Measurements from ENCODE around the gene AVEN.

The AVEN gene

DNA sequence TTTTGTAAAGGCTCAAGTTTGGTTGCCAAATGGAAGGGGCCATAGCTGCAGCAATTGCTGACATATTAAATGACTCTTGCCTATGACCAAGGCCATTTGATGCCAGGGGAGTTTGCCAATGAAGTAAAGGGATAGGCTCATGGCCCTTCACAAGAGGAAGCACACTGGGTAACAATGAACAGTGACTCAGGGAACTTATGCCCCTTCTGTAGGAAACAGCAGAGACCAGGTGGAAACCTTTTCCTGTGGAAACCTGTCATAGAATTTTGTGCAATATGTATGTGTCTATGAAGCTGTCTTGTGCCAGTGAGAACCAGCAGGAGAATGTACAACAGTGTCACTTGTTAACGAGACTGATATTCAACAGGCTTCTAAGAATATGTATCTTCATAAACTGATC lies 25.4 kb upstream of the AVEN start:
- H3K27ac ChIP-seq (ENCODE audit: low read depth, low read length) = no peak overlapping the region
- H3K36me3 ChIP-seq (ENCODE audit: control insufficient read depth, low read length) = no peaks in the 10 kb centered on the region
- no peak overlapping the region for H3K4me2 ChIP-seq (ENCODE audit: low read length)
- H3K4me1 ChIP-seq (ENCODE audit: control insufficient read depth, low read length) = peaks cover 13% of the 10 kb centered on the region
- no peaks in the 10 kb centered on the region for H3K9me3 ChIP-seq (ENCODE audit: control insufficient read depth, insufficient read depth, low read length)
- TF ChIP-seq, protein P1, sequence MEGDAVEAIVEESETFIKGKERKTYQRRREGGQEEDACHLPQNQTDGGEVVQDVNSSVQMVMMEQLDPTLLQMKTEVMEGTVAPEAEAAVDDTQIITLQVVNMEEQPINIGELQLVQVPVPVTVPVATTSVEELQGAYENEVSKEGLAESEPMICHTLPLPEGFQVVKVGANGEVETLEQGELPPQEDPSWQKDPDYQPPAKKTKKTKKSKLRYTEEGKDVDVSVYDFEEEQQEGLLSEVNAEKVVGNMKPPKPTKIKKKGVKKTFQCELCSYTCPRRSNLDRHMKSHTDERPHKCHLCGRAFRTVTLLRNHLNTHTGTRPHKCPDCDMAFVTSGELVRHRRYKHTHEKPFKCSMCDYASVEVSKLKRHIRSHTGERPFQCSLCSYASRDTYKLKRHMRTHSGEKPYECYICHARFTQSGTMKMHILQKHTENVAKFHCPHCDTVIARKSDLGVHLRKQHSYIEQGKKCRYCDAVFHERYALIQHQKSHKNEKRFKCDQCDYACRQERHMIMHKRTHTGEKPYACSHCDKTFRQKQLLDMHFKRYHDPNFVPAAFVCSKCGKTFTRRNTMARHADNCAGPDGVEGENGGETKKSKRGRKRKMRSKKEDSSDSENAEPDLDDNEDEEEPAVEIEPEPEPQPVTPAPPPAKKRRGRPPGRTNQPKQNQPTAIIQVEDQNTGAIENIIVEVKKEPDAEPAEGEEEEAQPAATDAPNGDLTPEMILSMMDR (IDR thresholded peaks at IDR 0.05; ENCODE audit: low read depth, low read length, poor library complexity, severe bottlenecking) = no peak
- no peak for TF ChIP-seq EZH2phosphoT487 (IDR thresholded peaks at IDR 0.05; ENCODE audit: borderline replicate concordance, low read length)
- no peak overlapping the region for H3K4me3 ChIP-seq (ENCODE audit: low read length)
- no peaks in the 10 kb centered on the region for H3K79me2 ChIP-seq (ENCODE audit: control insufficient read depth, low read length)
- no peaks in the 10 kb centered on the region for H3F3A ChIP-seq (ENCODE audit: control insufficient read depth, insufficient read depth)
- H4K20me1 ChIP-seq (ENCODE audit: control insufficient read depth, insufficient read depth, low read depth, low read length) = no peaks in the 10 kb centered on the region
- no peaks in the 10 kb centered on the region for H3K27me3 ChIP-seq (ENCODE audit: control insufficient read depth, low read length)
- H3K9me2 ChIP-seq (replicated peaks; ENCODE audit: control insufficient read depth, low read length) = no peaks in the 10 kb centered on the region

DNA sequence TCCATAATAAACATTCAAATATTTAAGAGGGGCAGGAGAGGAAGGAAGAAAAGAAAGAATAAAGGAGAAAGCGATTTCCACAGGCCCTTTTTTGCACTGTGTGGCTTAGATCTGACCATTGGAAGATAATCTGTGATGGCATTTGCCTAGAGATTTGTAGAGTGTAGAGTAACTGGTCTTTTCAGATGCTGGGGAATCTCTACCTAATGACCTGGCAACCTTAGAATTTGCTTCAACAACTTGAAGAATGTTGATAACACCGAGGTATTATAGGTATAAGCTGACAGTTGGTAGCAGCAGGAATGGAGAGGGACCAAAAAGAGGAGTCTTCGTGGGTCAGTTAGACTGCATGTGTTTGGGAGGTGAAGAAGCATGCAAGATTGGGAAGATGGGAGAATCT lies 20.9 kb upstream of the AVEN start:
- Histone ChIP-seq H3F3A (ENCODE audit: control insufficient read depth, insufficient read depth) (no peaks in the 10 kb centered on the region), H3K27ac (ENCODE audit: low read depth, low read length) (no peak overlapping the region), H3K36me3 (ENCODE audit: control insufficient read depth, low read length) (no peaks in the 10 kb centered on the region), H3K27me3 (ENCODE audit: control insufficient read depth, low read length) (no peaks in the 10 kb centered on the region), H4K20me1 (ENCODE audit: control insufficient read depth, insufficient read depth, low read depth, low read length) (no peaks in the 10 kb centered on the region), H3K4me3 (ENCODE audit: low read length) (no peak overlapping the region), H3K9me3 (ENCODE audit: control insufficient read depth, insufficient read depth, low read length) (no peaks in the 10 kb centered on the region), H3K4me1 (ENCODE audit: control insufficient read depth, low read length) (peaks cover 2% of the 10 kb centered on the region), H3K79me2 (ENCODE audit: control insufficient read depth, low read length) (no peaks in the 10 kb centered on the region), H3K4me2 (ENCODE audit: low read length) (no peak overlapping the region), H3K9me2 (replicated peaks; ENCODE audit: control insufficient read depth, low read length) (no peaks in the 10 kb centered on the region)
- TF ChIP-seq, protein P1 (IDR thresholded peaks at IDR 0.05; ENCODE audit: low read depth, low read length, poor library complexity, severe bottlenecking) = no peak
- no peak for TF ChIP-seq EZH2phosphoT487 (IDR thresholded peaks at IDR 0.05; ENCODE audit: borderline replicate concordance, low read length)

DNA sequence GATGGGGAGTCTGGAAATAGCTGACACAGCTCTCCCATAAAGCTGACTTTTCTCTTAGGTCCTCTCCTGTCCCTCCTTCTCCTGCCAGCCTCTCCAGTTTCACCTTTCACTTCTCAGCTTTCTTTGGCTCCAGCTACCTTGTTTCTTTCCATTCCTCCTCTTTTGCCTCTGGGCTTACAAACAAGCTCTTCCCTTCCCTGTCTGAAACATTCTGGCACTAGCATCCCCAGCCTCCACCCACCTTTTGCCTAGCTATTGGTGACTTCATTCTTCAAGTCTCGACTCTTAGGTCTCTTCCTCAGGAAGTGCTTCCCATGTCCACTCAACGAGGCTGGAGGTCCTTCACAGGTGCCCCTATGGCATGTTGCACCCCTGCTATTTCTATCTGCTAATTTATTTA lies 20.5 kb upstream of the AVEN start:
- H3K4me3 ChIP-seq (ENCODE audit: low read length) = no peak overlapping the region
- H4K20me1 ChIP-seq (ENCODE audit: control insufficient read depth, insufficient read depth, low read depth, low read length) = no peaks in the 10 kb centered on the region
- H3K9me3 ChIP-seq (ENCODE audit: control insufficient read depth, insufficient read depth, low read length) = no peaks in the 10 kb centered on the region
- H3K79me2 ChIP-seq (ENCODE audit: control insufficient read depth, low read length) = no peaks in the 10 kb centered on the region
- H3K4me2 ChIP-seq (ENCODE audit: low read length) = no peak overlapping the region
- no peaks in the 10 kb centered on the region for H3K9me2 ChIP-seq (replicated peaks; ENCODE audit: control insufficient read depth, low read length)
- H3K27me3 ChIP-seq (ENCODE audit: control insufficient read depth, low read length) = no peaks in the 10 kb centered on the region
- H3F3A ChIP-seq (ENCODE audit: control insufficient read depth, insufficient read depth) = no peaks in the 10 kb centered on the region
- H3K36me3 ChIP-seq (ENCODE audit: control insufficient read depth, low read length) = no peaks in the 10 kb centered on the region
- TF ChIP-seq, protein P1 (IDR thresholded peaks at IDR 0.05; ENCODE audit: low read depth, low read length, poor library complexity, severe bottlenecking) = no peak
- no peak for TF ChIP-seq EZH2phosphoT487 (IDR thresholded peaks at IDR 0.05; ENCODE audit: borderline replicate concordance, low read length)
- H3K27ac ChIP-seq (ENCODE audit: low read depth, low read length) = no peak overlapping the region
- no peaks in the 10 kb centered on the region; the same call in 1 of the 2 replicates for H3K4me1 ChIP-seq (ENCODE audit: control insufficient read depth, low read length)

DNA sequence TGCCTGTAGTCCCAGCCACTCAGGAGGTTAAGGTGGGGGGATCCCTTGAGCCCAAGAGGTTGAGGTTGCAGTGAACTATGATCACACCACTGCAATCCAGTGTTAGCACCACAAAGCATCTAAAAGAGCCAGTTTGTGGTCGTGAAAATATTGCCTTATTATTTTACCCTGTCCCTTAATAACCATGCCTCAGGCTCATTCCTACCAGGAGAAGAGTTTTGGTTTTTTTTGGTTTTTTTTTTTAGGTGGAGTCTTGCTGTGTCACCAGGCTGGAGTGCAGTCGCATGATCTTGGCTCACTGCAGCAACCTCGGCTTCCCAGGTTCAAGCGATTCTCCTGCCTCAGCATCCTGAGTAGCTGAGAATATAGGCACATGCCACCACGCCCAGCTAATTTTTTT lies 17.9 kb upstream of the AVEN start:
- H3K9me3 ChIP-seq (ENCODE audit: control insufficient read depth, insufficient read depth, low read length) = no peaks in the 10 kb centered on the region
- no peaks in the 10 kb centered on the region for H3K79me2 ChIP-seq (ENCODE audit: control insufficient read depth, low read length)
- H3K27ac ChIP-seq (ENCODE audit: low read depth, low read length) = no peak overlapping the region

More for the DNA sequence above, 17.9 kb upstream of the AVEN start:
- Histone ChIP-seq H3K4me3 (ENCODE audit: low read length) (no peak overlapping the region), H3K4me1 (ENCODE audit: control insufficient read depth, low read length) (no peaks in the 10 kb centered on the region), H4K20me1 (ENCODE audit: control insufficient read depth, insufficient read depth, low read depth, low read length) (no peaks in the 10 kb centered on the region), H3K27me3 (ENCODE audit: control insufficient read depth, low read length) (no peaks in the 10 kb centered on the region), H3K36me3 (ENCODE audit: control insufficient read depth, low read length) (no peaks in the 10 kb centered on the region), H3K9me2 (replicated peaks; ENCODE audit: control insufficient read depth, low read length) (no peaks in the 10 kb centered on the region), H3K4me2 (ENCODE audit: low read length) (no peak overlapping the region), H3F3A (ENCODE audit: control insufficient read depth, insufficient read depth) (no peaks in the 10 kb centered on the region)
- TF ChIP-seq EZH2phosphoT487 (IDR thresholded peaks at IDR 0.05; ENCODE audit: borderline replicate concordance, low read length) = no peak
- TF ChIP-seq, protein P1 (IDR thresholded peaks at IDR 0.05; ENCODE audit: low read depth, low read length, poor library complexity, severe bottlenecking) = no peak
